ENCODE results near the gene TBCA. TPM values are rescaled to one million over a fixed set of nuclear protein-coding genes. Genes with fewer than 3 reads are reported as not detected.

Gene TBCA
- polyA plus RNA-seq, 1 experiment: 192 TPM

- H3K9me3 ChIP-seq (ENCODE audit: control insufficient read depth, insufficient read depth, low read length): peaks cover 9% of the 10 kb centered on the region; the same call in 1 of the 2 replicates
- H3K27ac ChIP-seq (ENCODE audit: low read depth, low read length): no peak overlapping the region
- CTCF ChIA-PET: no interaction called here
- TF ChIP-seq, protein P1, sequence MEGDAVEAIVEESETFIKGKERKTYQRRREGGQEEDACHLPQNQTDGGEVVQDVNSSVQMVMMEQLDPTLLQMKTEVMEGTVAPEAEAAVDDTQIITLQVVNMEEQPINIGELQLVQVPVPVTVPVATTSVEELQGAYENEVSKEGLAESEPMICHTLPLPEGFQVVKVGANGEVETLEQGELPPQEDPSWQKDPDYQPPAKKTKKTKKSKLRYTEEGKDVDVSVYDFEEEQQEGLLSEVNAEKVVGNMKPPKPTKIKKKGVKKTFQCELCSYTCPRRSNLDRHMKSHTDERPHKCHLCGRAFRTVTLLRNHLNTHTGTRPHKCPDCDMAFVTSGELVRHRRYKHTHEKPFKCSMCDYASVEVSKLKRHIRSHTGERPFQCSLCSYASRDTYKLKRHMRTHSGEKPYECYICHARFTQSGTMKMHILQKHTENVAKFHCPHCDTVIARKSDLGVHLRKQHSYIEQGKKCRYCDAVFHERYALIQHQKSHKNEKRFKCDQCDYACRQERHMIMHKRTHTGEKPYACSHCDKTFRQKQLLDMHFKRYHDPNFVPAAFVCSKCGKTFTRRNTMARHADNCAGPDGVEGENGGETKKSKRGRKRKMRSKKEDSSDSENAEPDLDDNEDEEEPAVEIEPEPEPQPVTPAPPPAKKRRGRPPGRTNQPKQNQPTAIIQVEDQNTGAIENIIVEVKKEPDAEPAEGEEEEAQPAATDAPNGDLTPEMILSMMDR (IDR thresholded peaks at IDR 0.05; ENCODE audit: low read depth, low read length): no peak
- H3K27me3 ChIP-seq (ENCODE audit: control insufficient read depth, insufficient read depth, low read length): peaks cover 90% of the 10 kb centered on the region
- DNase-seq (ENCODE audit: low read depth, low spot score): no peak
- no peak overlapping the region for H3K4me3 ChIP-seq (ENCODE audit: low read depth, low read length)
- POLR2A ChIA-PET: no interaction called here
Observed at GRCh38 chr5:77641963-77642737, 134.0 kb downstream of the TBCA start.

DNA sequence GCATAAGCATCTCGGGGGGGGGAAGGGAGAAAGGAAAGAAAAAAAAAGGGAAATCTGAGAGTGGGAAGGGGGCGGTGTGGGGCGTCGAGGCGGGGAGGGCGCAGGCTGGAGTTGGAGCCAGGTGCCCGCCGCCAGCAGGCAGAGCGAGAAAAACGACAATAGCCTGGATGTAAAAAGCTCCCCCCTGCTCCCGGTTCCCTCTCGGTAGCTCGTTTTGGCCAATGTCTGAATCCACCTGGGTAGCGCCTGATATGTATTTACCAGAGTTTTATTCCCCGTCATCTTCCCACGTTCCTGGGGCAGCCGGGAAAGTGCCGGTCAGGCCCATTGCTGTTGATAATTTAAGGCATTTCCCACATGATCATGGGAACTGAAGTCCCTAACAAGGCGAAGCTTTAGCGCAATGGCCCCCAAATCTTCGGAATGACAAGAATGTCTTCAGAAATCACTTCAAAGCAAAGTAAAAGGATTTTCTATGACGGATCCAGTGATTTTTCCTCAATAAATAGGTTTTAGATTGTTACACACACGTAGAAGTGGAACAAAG is 134.7 kb downstream of the TBCA start:
- ChIA-PET CTCF (no interaction called here), POLR2A (no interaction called here)
- TF ChIP-seq, protein P1 (IDR thresholded peaks at IDR 0.05; ENCODE audit: low read depth, low read length): no peak
- H3K27me3 ChIP-seq (ENCODE audit: control insufficient read depth, insufficient read depth, low read length): peaks cover 93% of the 10 kb centered on the region
- peaks cover 16% of the 10 kb centered on the region for H3K9me3 ChIP-seq (ENCODE audit: control insufficient read depth, insufficient read depth, low read length)
- no peak for DNase-seq (ENCODE audit: low read depth, low spot score)
- H3K27ac ChIP-seq (ENCODE audit: low read depth, low read length): no peak overlapping the region
- no peak overlapping the region for H3K4me3 ChIP-seq (ENCODE audit: low read depth, low read length)

Other genes starting within 250 kb of the TBCA start
- gene OTP, start 137.6 kb downstream of the TBCA start, polyA plus RNA-seq (2011; rRNA removed): not detected in 2 replicates